Adipocyte (in vitro differentiated cells): ENCODE data around the gene COL4A2.
A peak's percentile ranks its signal among the peaks of the same experiment; 100 is the strongest.

Experiments
- DNase-seq: peaks from one replicate; pipeline ENCODE4 v3.0.0-alpha.2; 2015; ENCODE audit warnings: low read depth
- H3K27me3 ChIP-seq: replicated peaks from 2 replicates; pipeline ENCODE4 v1.7.0; 2013; ENCODE audit warnings: mild to moderate bottlenecking, low read length, moderate library complexity; ENCODE audit not compliant: control insufficient read depth, insufficient read depth
- H3K36me3 ChIP-seq: 2 replicates; pipeline ENCODE4 v1.7.0; 2013; ENCODE audit warnings: low read length, mild to moderate bottlenecking, moderate library complexity; ENCODE audit not compliant: control insufficient read depth, insufficient read depth, severe bottlenecking
- H3K4me1 ChIP-seq: 2 replicates; pipeline ENCODE4 v1.7.0; 2013; ENCODE audit warnings: mild to moderate bottlenecking, low read length, moderate library complexity; ENCODE audit not compliant: control insufficient read depth, insufficient read depth
- H3K4me3 ChIP-seq: 2 replicates; pipeline ENCODE4 v1.7.0; 2013; ENCODE audit warnings: mild to moderate bottlenecking, low read length, moderate library complexity
- H3K9ac ChIP-seq: 2 replicates; pipeline ENCODE4 v1.7.0; 2013; ENCODE audit warnings: mild to moderate bottlenecking, low read length, moderate library complexity
- H3K9me3 ChIP-seq: 2 replicates; pipeline ENCODE4 v1.7.0; 2013; ENCODE audit warnings: mild to moderate bottlenecking, low read length, moderate library complexity; ENCODE audit not compliant: control insufficient read depth

Gene COL4A2

GRCh38 chr13:110421696-110422385 is 114.8 kb downstream of the COL4A2 start:
- H3K27me3 ChIP-seq: no peaks in the 10 kb centered on the region
- H3K9ac ChIP-seq: no peak overlapping the region
- H3K36me3 ChIP-seq: peaks cover 68% of the 10 kb centered on the region
- DNase-seq: no peak
- no peak overlapping the region for H3K4me3 ChIP-seq
- H3K9me3 ChIP-seq: no peaks in the 10 kb centered on the region
- H3K4me1 ChIP-seq: peaks cover 46% of the 10 kb centered on the region

GRCh38 chr13:110422913-110423688 is 116.0 kb downstream of the COL4A2 start:
- DNase-seq: no peak
- Histone ChIP-seq H3K4me1 (peaks cover 34% of the 10 kb centered on the region), H3K9me3 (no peaks in the 10 kb centered on the region), H3K36me3 (peaks cover 79% of the 10 kb centered on the region), H3K9ac (no peak overlapping the region), H3K4me3 (no peak overlapping the region), H3K27me3 (no peaks in the 10 kb centered on the region)

DNA sequence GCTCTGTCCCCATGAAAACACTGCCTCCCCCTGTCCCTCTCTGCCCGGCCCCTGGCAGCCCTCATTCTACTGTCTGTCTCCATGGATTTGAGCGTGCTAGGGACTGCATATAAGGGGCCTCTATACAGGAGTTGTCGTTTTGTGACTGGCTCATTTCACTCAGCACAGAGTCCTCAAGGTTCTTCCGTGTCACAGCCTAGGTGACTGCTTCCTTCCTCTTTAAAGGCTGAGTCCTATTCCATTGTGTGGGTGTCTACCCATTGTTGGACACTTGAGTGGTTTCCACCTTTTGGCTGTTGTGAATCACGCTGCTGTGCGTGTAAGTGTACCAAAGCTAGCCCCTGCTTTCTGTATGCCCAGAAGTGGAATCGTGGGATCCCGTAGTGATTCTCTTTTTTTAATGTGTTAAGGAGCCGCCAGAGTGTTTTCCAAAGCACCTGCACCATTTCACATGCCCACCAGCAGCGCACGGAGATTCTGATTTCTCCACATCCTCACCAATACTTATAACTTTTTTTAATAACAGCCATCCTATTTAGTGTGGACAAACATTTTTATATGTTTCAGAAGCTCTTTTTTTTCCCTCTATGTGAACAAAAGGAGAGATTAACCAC is 116.7 kb downstream of the COL4A2 start:
- H3K36me3 ChIP-seq: peaks cover 83% of the 10 kb centered on the region
- H3K27me3 ChIP-seq: no peaks in the 10 kb centered on the region
- no peak overlapping the region for H3K9ac ChIP-seq
- H3K4me1 ChIP-seq: peaks cover 27% of the 10 kb centered on the region
- H3K9me3 ChIP-seq: no peaks in the 10 kb centered on the region
- no peak overlapping the region for H3K4me3 ChIP-seq
- no peak for DNase-seq

DNA sequence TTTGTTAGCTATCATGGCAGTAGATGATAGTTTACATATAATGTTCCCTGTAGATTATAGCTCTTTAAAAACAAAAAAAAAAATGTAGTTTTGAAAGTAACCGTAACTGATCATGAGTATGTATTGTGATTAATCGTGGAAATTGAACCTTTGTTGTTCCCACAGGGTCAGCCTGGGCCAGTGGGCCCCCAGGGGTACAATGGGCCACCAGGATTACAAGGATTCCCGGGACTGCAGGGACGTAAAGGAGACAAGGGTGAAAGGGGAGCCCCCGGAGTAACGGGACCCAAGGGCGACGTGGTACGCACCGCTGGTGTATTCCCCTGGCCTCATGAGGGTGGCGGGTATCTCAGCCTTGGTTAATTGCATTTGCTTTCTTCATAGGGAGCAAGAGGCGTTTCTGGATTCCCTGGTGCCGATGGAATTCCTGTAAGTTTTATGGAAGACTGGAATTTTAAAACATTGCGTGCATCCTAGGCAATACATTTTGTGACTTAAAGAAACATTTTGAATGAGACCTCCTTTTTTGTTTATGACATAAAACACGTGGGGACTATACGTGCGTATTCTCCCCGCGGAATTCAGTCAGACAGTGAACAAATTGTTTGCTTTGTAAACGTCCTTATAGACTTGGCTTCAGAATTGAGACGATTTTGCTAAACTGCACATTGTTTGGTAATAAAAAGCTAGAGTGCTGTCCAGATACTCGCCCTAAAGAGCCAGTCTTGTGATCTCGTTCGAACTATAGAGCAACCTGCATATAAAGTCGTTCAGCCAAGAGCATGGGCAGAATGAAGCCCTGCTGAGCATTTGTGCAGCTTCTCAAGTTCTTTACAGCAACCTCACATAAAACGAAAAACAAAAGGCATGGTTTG is 117.7 kb downstream of the COL4A2 start:
- peaks cover 83% of the 10 kb centered on the region for H3K36me3 ChIP-seq

GRCh38 chr13:110425444-110425780 is 118.3 kb downstream of the COL4A2 start:
- Histone ChIP-seq H3K9ac (no peak overlapping the region), H3K9me3 (no peaks in the 10 kb centered on the region), H3K27me3 (no peaks in the 10 kb centered on the region), H3K4me3 (no peak overlapping the region), H3K4me1 (peaks cover 25% of the 10 kb centered on the region), H3K36me3 (peaks cover 83% of the 10 kb centered on the region)
- DNase-seq: peak; percentile 59

More for the DNA sequence above, 117.7 kb downstream of the COL4A2 start:
- Histone ChIP-seq H3K9me3 (no peaks in the 10 kb centered on the region), H3K4me3 (no peak overlapping the region), H3K4me1 (peaks cover 25% of the 10 kb centered on the region), H3K9ac (no peak overlapping the region), H3K27me3 (no peaks in the 10 kb centered on the region)
- no peak for DNase-seq

DNA sequence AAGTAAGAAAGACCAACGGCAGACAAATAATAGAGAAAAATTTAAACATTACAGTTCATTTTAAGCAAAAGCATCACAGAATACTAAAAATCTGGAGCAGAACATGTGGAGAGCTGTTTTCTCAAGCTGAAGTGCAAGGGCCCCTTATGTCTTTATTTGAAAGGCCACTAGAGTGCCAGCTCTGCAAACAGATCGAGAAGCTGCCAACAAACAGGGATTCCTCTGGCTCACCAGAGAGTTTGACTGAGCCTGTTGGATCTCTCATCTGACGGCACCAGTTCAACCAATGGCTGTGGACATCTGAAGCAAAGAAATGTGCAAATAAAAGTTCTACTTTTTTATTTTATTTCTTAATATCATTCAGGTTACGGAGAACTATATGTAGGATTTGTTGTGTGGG is 119.7 kb downstream of the COL4A2 start:
- Histone ChIP-seq H3K27me3 (no peaks in the 10 kb centered on the region), H3K4me3 (no peak overlapping the region), H3K4me1 (peaks cover 15% of the 10 kb centered on the region), H3K36me3 (peaks cover 84% of the 10 kb centered on the region), H3K9ac (no peak overlapping the region), H3K9me3 (no peaks in the 10 kb centered on the region)
- DNase-seq: no peak

- Histone ChIP-seq H3K36me3 (peaks cover 88% of the 10 kb centered on the region), H3K4me3 (no peak overlapping the region), H3K27me3 (no peaks in the 10 kb centered on the region), H3K4me1 (peaks cover 6% of the 10 kb centered on the region), H3K9ac (no peak overlapping the region), H3K9me3 (no peaks in the 10 kb centered on the region)
- DNase-seq: no peak
These were observed 121.2 kb downstream of the COL4A2 start for GRCh38 chr13:110428313-110428712.

DNA sequence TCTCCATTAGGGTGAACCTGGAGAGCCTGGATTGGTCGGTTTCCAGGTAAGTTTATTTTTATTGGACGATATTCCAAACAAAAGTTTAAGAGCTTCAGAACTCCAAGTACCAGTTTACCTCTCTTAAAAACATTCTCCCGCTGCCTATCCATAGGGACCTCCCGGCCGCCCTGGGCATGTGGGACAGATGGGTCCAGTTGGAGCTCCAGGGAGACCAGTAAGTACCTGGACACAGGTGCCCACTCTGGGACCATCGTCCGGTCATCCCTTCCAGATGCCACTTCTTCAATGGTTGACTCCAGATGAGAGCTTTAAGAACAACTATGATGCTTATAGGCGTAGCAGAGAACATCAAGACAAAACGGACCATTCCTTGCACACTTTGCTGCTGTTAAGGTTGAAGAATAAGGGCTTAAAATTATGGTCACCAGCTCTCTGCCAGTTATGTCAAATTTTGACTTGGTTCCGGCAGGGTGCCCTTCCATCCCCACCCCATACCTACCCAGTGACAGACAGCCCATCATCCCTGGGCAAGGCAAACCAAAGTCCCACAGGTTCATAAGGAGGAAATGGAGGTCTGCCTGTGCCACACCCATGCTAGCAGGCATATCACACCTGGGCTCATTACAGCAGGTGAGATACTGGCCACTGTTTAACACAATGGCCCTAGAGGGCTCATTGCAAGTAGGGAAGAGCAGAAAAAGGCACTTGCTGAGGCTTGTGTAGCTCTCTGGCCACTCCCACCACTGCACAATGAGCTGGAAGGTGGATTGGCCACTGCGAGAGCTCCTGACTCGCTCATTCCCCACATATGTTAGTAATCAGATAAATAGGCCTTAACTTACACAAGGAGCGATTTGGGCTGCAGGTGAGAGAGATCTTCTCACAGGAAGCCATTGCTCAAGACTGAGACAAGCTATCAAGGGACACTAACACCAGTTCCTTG is 123.6 kb downstream of the COL4A2 start:
- H3K9ac ChIP-seq: no peak overlapping the region
- no peak for DNase-seq
- peaks cover 100% of the 10 kb centered on the region for H3K36me3 ChIP-seq

DNA sequence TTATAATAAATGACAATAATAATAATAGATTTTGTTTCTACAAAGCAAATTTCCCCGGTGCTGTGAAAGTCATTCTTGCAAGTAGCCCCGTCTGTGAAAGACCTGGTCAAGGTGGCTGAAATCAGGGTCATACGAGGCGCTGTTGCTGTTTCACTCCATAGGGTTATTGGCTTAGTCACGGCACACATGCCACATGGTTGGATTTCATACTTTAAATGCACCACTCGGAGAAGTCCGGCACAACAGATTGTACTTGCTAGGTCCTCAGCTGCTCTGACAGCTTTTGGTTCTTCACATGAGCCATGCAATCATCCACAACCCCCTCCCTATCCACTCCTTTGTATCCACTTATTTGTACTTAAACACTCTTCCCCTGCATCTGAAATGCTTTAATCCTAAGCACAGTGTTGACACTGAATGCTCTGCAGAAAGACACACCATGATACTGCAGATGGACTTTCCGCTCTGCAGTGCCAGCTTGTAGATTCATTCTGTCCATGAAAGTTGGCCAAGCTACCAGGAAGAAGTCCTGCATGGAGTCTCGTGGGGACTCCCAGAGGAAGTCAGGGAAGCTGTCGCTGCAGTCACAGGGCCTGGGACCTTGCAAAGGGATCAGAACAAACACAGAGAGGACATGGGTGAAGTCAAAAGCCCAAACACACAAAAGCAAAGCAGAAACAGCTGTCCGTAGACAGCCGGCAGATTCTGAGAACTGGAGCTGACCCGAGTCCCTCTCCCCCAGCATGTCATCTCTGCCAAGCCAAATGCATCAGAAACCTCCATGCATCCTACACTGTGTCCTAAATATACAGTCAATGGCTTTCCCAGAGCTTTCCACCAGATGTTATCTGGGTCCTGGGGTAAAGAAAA is 124.6 kb downstream of the COL4A2 start:
- H3K4me3 ChIP-seq: no peak overlapping the region
- H3K9ac ChIP-seq: no peak overlapping the region
- no peak for DNase-seq
- H3K4me1 ChIP-seq: no peaks in the 10 kb centered on the region
- peaks cover 100% of the 10 kb centered on the region for H3K36me3 ChIP-seq
- H3K9me3 ChIP-seq: no peaks in the 10 kb centered on the region
- no peaks in the 10 kb centered on the region for H3K27me3 ChIP-seq

More for the DNA sequence above, 123.6 kb downstream of the COL4A2 start:
- H3K4me3 ChIP-seq: no peak overlapping the region
- no peaks in the 10 kb centered on the region for H3K27me3 ChIP-seq
- no peaks in the 10 kb centered on the region for H3K4me1 ChIP-seq
- H3K9me3 ChIP-seq: no peaks in the 10 kb centered on the region
